NCI-H2107 treated with DMSO at 0.1 percent for 48 hours (cell line): ENCODE measurements around the gene CHI3L2.

Experiments
- DNase-seq: peaks from one replicate; lab custom pipeline; 2025; ENCODE audit not compliant: unreplicated experiment; lab: John Stamatoyannopoulos, UW

Gene CHI3L2

DNA sequence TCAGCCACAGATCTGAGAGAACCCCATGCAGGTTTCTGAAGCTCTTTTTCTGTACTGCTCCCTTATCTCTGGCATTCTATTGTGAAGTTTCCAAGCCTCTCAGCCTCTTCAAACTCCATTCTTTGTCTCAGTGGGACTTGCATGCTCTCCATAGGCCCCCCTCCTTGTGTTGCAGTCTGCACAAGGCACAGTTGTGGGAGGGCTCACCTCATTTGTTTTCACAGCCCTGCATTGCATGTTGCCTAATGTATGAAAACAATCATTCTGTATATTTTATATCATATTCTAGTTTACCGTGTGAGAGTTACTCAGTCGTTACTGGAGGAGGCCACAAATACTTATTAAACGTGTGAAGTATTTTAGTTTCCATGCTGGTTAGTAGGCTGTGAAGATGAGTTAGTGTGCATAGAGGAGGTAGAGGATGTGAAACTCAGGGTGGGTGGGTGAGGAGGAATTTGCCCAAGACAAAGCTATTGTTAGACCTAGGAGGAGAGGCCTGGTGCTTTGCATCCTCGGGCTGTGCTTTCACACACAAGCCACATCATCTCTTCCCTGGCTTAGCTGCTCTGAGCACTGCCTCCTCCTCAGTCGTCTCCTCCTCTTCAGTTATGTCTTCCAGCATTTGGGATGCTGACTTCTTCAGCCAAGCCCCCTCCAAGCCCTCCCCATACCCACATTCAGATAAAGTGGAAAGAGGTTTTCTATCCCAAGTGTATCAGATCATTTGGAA is 7.8 kb upstream of the CHI3L2 start:
- no peak for DNase-seq

DNA sequence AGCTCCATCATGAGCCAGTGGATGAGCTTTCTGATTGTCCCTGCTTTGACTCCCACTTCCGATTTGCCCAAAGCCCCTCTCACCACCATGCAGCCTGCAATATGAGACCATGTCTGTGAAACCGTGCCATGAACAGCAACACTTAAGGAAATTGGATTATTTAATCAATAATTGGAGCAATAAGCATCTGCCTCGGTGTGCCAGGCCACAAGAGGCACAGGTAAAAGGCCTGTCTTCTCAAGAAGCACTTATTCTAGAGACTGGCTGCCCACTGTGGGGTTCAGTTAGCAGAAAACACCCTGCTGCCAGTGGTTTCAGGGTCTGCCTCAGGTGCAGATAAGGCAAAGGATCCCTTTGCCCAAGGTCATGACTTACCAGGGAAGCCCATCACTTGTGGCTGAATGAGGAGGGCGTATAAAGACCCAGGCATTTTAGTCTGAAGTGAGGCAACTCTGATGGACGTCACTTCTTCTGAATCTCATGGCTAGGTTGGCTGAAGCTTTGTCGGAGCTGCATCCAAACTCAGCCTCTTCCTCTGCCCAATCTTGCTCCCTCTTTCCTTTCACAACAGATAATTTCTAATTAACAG is 7.1 kb upstream of the CHI3L2 start:
- DNase-seq, result no peak

DNA sequence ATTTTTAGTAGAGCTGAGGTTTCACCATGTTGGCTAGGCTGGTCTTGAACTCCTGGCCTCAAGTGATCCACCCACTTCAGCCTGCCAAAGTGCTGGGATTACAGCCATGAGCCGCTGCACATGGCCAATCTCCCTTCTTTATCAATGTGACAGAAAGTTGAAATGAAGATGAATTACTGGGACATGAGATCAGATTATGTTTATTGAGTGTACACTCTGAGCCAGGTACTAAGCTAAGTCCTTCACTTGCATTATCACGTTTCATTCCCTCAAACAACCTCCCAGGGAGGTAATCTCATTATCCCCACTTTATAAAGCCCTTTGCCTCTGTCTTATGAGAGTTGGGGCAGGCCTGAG is 6.3 kb upstream of the CHI3L2 start:
- DNase-seq, result no peak

DNA sequence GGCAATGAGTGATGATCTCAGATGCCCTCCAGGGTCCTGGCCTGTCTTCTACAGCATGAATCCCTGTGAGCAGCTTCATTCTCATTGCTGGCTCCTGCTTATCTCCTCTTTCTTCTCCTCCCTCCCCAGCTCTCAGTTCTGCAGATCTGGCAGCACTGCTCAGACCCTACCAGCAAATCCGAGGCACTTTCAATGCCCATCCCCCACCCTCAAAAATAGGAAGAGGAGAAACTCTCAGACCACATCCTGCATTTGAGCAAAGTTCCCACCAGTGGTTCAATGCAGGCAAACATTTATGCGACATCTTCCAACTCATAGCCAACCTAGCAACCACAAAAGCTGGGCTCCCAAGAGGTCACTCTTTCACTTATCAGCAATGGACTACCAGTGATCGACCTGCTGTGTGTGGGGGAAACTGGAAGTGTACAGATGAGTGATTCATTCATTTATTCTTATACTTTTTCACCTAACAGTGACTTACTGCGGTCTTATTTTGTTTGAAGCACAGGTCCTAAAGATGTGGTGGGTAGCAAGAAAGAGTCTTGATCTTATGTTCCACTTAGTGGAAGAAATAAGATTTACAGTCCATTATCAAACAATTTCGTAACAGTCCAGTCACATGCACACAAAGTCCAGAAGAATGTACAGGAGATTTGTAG is 5.8 kb upstream of the CHI3L2 start:
- no peak for DNase-seq

- peak; percentile 67 for DNase-seq
Measured at GRCh38 chr1:111222308-111223125, 5.0 kb upstream of the CHI3L2 start.

DNA sequence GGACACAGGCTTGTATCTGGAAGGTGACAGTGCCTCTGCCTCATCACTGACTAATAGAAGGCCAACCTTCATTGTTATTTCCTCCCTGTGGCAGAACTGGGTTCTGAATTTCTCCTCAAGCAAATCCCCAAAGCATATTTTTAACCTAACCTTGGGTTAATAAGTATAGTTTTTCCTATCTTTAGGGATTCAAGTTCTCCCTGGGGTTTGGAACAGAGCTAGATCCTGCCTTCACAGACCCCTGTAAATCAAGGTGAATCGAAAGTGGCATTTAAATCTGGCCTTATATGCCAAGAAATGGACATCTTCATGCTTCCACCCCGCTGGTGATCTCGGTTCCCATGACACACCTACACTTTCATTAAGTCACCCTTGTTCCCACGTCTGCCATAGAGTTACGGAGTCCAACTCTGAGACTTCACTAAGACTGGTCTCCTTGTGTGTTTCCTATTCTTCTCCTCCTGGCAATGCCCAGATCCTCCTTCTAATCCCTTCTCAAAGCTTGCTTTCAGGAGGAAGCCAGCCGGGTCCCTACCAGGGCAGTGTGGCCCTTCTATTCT is 4.3 kb upstream of the CHI3L2 start:
- DNase-seq, result no peak

GRCh38 chr1:111225091-111225490 is 2.4 kb upstream of the CHI3L2 start:
- DNase-seq, result no peak

DNA sequence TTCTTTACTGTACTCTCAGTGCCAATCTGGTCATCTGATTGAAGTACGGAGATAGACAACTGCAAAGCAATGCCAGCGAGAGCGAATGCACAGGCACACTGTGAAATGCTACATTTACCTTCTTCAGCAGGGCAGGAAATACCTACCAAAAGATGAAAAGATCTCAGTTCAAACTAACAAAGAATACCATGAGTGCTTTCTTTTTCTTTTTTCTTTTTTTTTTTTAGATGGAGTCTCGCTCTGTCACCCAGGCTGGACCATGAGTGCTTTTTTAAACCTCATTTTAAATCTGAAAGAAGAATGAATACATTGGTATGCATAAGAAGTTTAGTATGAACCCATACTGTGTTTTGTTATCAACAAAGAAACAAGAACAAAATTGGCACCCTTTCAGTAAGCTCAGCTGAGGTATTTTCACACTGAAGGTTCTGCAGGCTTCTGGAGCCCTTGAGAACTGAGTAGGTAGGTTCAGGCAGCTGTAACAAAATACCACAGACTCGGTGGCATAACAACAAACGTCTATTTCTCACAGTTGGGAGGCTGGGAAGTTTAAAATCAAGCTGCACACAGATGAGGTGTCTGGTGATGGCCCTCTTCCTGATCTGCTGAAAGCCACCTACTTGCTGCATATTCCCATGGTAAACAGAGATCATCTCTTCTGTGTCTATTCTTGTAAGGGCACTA is 1.7 kb upstream of the CHI3L2 start:
- peak; percentile 36 for DNase-seq

DNA sequence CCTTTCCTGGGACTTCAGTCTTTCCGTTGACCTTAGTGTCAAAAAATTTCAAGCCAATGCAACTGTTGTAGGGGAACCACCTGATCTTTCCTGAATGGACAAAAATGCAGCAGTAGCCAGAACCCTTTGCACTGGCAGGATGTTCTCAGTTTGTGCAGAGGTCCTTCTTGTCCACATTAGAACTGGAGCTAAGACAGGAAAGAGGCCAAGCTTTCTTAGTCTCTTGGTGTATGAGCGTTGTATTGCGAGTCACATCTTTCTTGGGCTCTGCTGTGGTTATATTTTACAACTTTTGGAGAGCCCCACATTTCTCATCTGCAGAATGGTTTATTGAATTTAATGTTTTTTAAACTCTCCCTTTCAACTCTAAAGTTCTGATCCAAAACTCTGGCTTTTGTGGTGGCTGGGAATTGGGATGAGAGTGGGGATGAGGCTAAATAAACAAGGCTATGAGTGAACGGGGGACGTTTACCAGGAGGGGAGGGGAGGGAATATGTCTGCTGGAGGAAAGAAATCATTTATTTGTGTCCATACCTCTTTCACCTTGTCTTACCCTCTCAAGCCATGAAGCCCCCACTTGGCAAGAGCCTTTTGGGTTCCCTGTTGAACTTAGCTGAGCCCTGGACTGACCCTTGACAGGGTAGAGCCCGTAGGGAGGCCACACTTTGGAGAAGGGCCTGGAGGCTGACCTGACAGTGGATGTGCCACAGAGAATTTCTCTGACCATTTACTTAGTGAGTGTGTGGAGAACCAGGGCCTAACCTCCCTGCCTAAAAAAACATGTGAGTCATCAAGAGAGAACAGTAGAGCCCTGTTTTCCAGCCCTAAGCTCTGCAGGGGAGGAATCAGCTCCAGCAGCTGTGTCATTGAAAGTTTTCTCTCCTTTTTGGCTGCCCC is 586 bp downstream of the CHI3L2 start:
- no peak for DNase-seq

DNA sequence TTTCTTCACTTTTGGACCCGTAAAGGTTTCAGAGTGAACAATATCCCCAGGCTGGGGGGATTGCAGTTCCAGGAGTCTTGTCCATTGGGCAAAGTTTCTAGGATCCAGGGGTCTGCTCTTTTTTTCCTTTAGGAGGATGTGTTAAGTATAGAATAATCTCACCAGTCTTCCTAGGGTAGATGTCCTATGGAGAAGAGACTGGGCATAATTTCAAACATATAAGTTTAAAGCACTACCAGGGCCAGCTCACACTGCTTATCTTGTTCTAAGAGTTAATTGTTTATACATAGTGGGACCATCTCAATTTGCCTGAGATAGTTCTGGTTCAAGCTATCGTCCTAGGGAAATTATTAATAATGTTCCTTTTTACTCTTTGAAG is 1.2 kb downstream of the CHI3L2 start:
- DNase-seq, result no peak

DNA sequence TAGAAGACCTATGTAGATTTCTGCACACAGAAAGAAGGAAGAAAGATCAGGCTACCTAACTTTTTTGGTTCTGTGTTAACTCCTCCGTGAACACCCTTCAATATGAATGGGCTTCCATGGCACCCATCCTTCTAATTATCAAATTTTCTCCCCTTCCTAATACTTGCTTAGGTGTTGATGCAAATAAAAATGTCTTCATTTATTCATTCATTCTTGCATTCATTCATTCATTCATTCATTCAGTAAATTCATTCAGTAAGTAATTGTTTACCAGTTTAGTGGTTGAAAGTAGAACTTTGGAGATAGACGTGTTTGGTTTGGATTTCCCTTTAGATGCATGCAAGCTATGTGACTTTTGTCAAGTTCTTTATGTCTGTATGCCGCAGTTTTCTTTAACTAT is 4.6 kb downstream of the CHI3L2 start:
- no peak for DNase-seq

DNA sequence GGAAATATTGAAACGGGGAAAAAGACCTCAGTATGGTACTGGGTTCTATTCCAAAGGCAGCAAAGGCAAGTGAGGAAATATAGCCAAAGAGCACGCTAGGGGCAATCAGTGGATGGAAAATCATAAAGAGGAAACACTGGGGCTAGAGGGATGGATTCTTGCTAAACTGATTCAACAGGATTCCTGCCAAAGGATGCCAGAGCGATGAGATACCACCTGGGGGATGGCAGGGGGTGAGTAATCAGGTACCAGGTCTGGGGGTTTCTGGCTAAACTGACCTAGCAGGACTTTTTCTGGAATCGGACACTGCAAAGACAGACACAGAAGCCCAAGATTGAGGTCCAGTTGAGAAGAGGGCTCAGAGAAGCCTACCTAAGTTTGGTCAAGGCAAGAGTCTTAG is 6.7 kb downstream of the CHI3L2 start:
- no peak for DNase-seq

DNA sequence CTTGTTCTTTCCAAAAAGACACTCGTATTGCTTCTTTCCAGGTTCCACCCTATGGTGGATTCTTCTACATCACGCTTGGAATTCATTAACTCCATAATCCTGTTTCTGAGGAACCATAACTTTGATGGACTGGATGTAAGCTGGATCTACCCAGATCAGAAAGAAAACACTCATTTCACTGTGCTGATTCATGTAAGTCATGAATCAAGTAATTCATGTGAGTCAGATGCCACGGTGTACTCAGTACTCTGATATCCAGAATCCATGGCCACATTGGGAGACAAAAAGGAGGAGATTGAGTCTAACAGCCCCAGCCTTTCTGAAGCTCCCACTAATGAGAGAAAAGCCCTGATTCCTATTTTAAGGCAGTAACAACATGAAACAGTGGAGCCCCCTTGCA is 7.4 kb downstream of the CHI3L2 start:
- DNase-seq, result no peak

- no peak for DNase-seq
Measured at GRCh38 chr1:111236379-111236778, 8.9 kb downstream of the CHI3L2 start.

GRCh38 chr1:111236806-111237205 is 9.3 kb downstream of the CHI3L2 start:
- no peak for DNase-seq

DNA sequence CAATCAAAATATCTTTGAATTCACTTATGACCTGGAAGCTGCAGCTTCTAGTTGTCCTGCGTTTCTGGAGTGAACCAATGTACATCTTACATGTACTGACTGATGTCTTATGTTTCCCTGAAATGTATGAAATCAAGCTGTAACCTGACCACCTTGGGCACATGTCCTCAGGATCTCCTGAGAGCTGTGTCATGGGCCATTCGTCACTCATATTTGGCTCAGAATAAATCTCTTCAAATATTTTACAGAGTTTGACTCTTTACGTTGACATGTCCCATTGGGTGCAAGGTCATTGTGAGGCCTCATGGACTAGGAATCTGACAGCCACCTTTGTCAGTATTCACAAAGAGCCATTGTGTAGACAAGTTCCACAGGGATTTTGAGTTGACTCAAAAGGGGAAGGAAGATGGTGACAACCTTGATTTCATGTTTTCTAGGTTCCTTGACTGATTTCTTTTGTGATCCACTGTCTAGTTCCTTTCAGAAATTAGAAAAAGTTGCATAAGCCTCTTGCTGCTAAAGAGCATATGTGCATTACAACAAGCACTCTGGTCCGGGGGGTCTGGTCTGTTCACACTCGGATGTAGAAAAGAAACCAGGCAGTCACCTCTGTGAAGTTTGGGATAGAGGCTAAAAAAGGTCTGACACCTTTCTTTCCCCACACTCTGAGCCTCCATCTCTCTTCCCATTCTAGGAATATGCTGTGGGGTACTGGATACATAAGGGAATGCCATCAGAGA is 10.7 kb downstream of the CHI3L2 start:
- DNase-seq, result no peak

DNA sequence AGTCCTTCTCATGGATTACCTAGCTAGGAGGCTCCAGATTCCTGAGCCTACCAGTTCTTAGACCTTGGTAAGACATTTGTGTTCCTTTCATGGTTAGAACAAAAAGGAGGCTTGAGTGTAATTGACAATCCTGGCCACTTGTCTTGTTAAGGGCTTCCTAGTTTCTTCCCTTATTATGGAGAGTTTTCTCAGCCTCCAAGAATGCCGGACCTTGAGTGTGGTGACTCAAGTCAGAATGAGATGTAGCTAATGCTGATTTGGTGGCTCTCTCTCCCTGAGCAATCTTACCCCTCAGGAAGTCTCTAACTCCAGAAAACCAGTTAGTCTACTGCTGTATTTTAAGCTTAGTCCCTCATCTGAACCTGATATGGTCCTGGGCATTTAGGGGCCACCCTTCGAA is 14.3 kb downstream of the CHI3L2 start:
- no peak for DNase-seq

DNA sequence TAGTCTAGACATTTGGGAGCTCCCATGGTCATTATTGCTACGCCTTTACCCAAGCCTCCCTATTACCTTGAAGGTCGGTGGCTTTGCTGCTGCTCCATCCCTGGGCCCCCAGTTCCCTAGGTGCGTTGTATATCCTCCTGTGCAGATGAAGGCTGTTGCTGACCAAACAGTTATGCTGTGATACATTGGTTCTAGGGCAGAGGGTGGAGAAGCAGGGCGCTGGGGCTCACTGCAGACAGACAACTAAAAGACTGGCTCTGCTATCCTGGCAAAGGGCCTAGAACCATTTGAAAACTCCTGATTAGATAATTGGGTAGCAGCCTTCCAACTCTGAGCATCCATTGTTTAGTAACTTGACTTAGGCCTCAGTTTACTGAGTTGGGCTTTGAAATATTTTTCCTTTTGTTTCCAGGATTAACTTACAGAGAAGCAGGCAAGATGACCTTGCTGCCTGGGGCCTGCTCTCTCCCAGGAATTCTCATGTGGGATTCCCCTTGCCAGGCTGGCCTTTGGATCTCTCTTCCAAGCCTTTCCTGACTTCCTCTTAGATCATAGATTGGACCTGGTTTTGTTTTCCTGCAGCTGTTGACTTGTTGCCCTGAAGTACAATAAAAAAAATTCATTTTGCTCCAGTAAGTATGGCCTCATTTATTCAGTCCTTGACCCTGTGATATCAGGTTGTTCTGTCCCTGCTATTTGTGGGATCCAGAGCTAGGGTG is 15.5 kb downstream of the CHI3L2 start:
- no peak for DNase-seq
